Ecto neural progenitor cell (in vitro differentiated cells): ENCODE measurements around the gene RAB40C.
A peak's percentile ranks its signal among the peaks of the same experiment; 100 is the strongest.

Source experiments
- DNase-seq: peaks from one replicate; pipeline ENCODE4 v3.0.0-alpha.2; 2018; ENCODE audit warnings: low spot score

The RAB40C gene

GRCh38 chr16:575354-576196 lies 14.3 kb upstream of the RAB40C start:
- no peak for DNase-seq

GRCh38 chr16:576197-576822 lies 13.6 kb upstream of the RAB40C start:
- no peak for DNase-seq

GRCh38 chr16:576823-577201 lies 13.1 kb upstream of the RAB40C start:
- DNase-seq = no peak

GRCh38 chr16:577796-578195 lies 12.1 kb upstream of the RAB40C start:
- no peak for DNase-seq

- no peak for DNase-seq
Observed at GRCh38 chr16:578232-578869, 11.5 kb upstream of the RAB40C start.

GRCh38 chr16:578870-579405 lies 10.9 kb upstream of the RAB40C start:
- DNase-seq = peak; percentile 83

- DNase-seq = no peak
Observed at GRCh38 chr16:580141-580945, 9.5 kb upstream of the RAB40C start.

GRCh38 chr16:580946-581498 lies 8.8 kb upstream of the RAB40C start:
- DNase-seq = no peak

GRCh38 chr16:582218-582613 lies 7.7 kb upstream of the RAB40C start:
- DNase-seq = no peak

- no peak for DNase-seq
Observed at GRCh38 chr16:582614-583331, 7.1 kb upstream of the RAB40C start.

GRCh38 chr16:583470-583814 lies 6.4 kb upstream of the RAB40C start:
- DNase-seq = no peak

- no peak for DNase-seq
Observed at GRCh38 chr16:583815-584591, 5.9 kb upstream of the RAB40C start.

- DNase-seq = no peak
Observed at GRCh38 chr16:585351-585750, 4.5 kb upstream of the RAB40C start.

GRCh38 chr16:586047-586644 lies 3.7 kb upstream of the RAB40C start:
- no peak for DNase-seq

- no peak for DNase-seq
Observed at GRCh38 chr16:586645-587590, 2.9 kb upstream of the RAB40C start.

GRCh38 chr16:588639-588888 lies 1.3 kb upstream of the RAB40C start:
- DNase-seq = peak; percentile 68

GRCh38 chr16:588889-589657 lies 793 bp upstream of the RAB40C start:
- peak; percentile 99 for DNase-seq

- no peak for DNase-seq
Observed at GRCh38 chr16:590188-590814, 435 bp downstream of the RAB40C start.
